ENCODE data around the gene EFCAB6.

Gene EFCAB6

GRCh38 chr22:43512279-43512678, 299.8 kb downstream of the EFCAB6 start:
- Histone ChIP-seq H3K23ac (ENCODE audit: low read length) (no peak overlapping the region), H3K79me2 (ENCODE audit: control insufficient read depth, insufficient read depth, low read length, poor library complexity) (no peaks in the 10 kb centered on the region), H3K36me3 (ENCODE audit: control insufficient read depth in 1 of 2, insufficient read depth in 2 of 2, low read length in 2 of 2) (no peaks in the 10 kb centered on the region), H3K9me3 (ENCODE audit: insufficient read depth, low read depth, low read length) (peaks cover 9% of the 10 kb centered on the region), H4K91ac (ENCODE audit: low read depth, low read length) (no peak overlapping the region), H3K4me1 (ENCODE audit: control insufficient read depth in 1 of 2, insufficient read depth in 2 of 2, low read length in 2 of 2) (no peaks in the 10 kb centered on the region), H3K4me2 (ENCODE audit: low read length) (no peak overlapping the region), H2AFZ (ENCODE audit: insufficient read depth, low read length, poor library complexity) (no peak overlapping the region), H4K12ac (ENCODE audit: low read depth, low read length) (no peak overlapping the region), H3K9ac (ENCODE audit: low read length) (no peak overlapping the region), H3K18ac (ENCODE audit: low read length) (no peak overlapping the region), H3K14ac (ENCODE audit: low read length) (no peak overlapping the region), H2BK5ac (ENCODE audit: low read depth, low read length, poor library complexity) (no peak overlapping the region), H2AK5ac (ENCODE audit: low read length) (no peak overlapping the region), H2BK12ac (ENCODE audit: low read length) (no peak overlapping the region), H3K4ac (ENCODE audit: low read depth, low read length) (no peak overlapping the region), H3K4me3 (ENCODE audit: low read depth, low read length) (no peak overlapping the region), H3K27me3 (ENCODE audit: insufficient read depth, low read length) (no peaks in the 10 kb centered on the region), H2BK120ac (ENCODE audit: insufficient read depth, low read length, poor library complexity) (no peak overlapping the region), H3K27ac (ENCODE audit: low read depth, low read length) (no peak overlapping the region), H3K79me1 (ENCODE audit: low read length) (no peaks in the 10 kb centered on the region), H4K8ac (ENCODE audit: low read depth, low read length) (no peak overlapping the region)
- no CpG with 5 or more reads among the region's 8 CpGs for WGBS (ENCODE audit: extremely low coverage, insufficient coverage, insufficient read length)
- no peak for DNase-seq

GRCh38 chr22:43511276-43511910, 300.7 kb downstream of the EFCAB6 start:
- Histone ChIP-seq H2BK120ac (ENCODE audit: insufficient read depth, low read length, poor library complexity) (no peak overlapping the region), H3K27ac (ENCODE audit: low read depth, low read length) (no peak overlapping the region), H3K23ac (ENCODE audit: low read length) (no peak overlapping the region), H2BK5ac (ENCODE audit: low read depth, low read length, poor library complexity) (no peak overlapping the region), H4K8ac (ENCODE audit: low read depth, low read length) (no peak overlapping the region), H3K27me3 (ENCODE audit: insufficient read depth, low read length) (no peaks in the 10 kb centered on the region), H3K9me3 (ENCODE audit: insufficient read depth, low read depth, low read length) (peaks cover 9% of the 10 kb centered on the region), H3K4ac (ENCODE audit: low read depth, low read length) (no peak overlapping the region), H3K4me3 (ENCODE audit: low read depth, low read length) (no peak overlapping the region), H3K4me2 (ENCODE audit: low read length) (no peak overlapping the region), H2AFZ (ENCODE audit: insufficient read depth, low read length, poor library complexity) (no peak overlapping the region), H3K79me1 (ENCODE audit: low read length) (no peaks in the 10 kb centered on the region), H2AK5ac (ENCODE audit: low read length) (no peak overlapping the region), H2BK12ac (ENCODE audit: low read length) (no peak overlapping the region), H3K9ac (ENCODE audit: low read length) (no peak overlapping the region), H3K79me2 (ENCODE audit: control insufficient read depth, insufficient read depth, low read length, poor library complexity) (no peaks in the 10 kb centered on the region), H3K18ac (ENCODE audit: low read length) (no peak overlapping the region), H3K14ac (ENCODE audit: low read length) (no peak overlapping the region), H3K4me1 (ENCODE audit: control insufficient read depth in 1 of 2, insufficient read depth in 2 of 2, low read length in 2 of 2) (no peaks in the 10 kb centered on the region), H4K12ac (ENCODE audit: low read depth, low read length) (no peak overlapping the region), H3K36me3 (ENCODE audit: control insufficient read depth in 1 of 2, insufficient read depth in 2 of 2, low read length in 2 of 2) (no peaks in the 10 kb centered on the region), H4K91ac (ENCODE audit: low read depth, low read length) (no peak overlapping the region)
- WGBS (ENCODE audit: extremely low coverage, insufficient coverage, insufficient read length), result no CpG with 5 or more reads among the region's 16 CpGs
- DNase-seq, result no peak

- Histone ChIP-seq H3K14ac (ENCODE audit: low read length) (no peak overlapping the region), H2AFZ (ENCODE audit: insufficient read depth, low read length, poor library complexity) (no peak overlapping the region), H4K91ac (ENCODE audit: low read depth, low read length) (no peak overlapping the region), H2BK12ac (ENCODE audit: low read length) (no peak overlapping the region), H3K79me2 (ENCODE audit: control insufficient read depth, insufficient read depth, low read length, poor library complexity) (no peaks in the 10 kb centered on the region), H3K4me2 (ENCODE audit: low read length) (no peak overlapping the region), H3K4me1 (ENCODE audit: control insufficient read depth in 1 of 2, insufficient read depth in 2 of 2, low read length in 2 of 2) (no peaks in the 10 kb centered on the region), H3K79me1 (ENCODE audit: low read length) (no peaks in the 10 kb centered on the region), H3K9me3 (ENCODE audit: insufficient read depth, low read depth, low read length) (peaks cover 9% of the 10 kb centered on the region), H3K23ac (ENCODE audit: low read length) (no peak overlapping the region), H3K4ac (ENCODE audit: low read depth, low read length) (no peak overlapping the region), H4K8ac (ENCODE audit: low read depth, low read length) (no peak overlapping the region), H4K12ac (ENCODE audit: low read depth, low read length) (no peak overlapping the region), H3K18ac (ENCODE audit: low read length) (no peak overlapping the region), H2BK120ac (ENCODE audit: insufficient read depth, low read length, poor library complexity) (no peak overlapping the region), H3K9ac (ENCODE audit: low read length) (no peak overlapping the region), H3K36me3 (ENCODE audit: control insufficient read depth in 1 of 2, insufficient read depth in 2 of 2, low read length in 2 of 2) (no peaks in the 10 kb centered on the region), H2BK5ac (ENCODE audit: low read depth, low read length, poor library complexity) (no peak overlapping the region), H3K27me3 (ENCODE audit: insufficient read depth, low read length) (no peaks in the 10 kb centered on the region), H3K4me3 (ENCODE audit: low read depth, low read length) (no peak overlapping the region), H3K27ac (ENCODE audit: low read depth, low read length) (no peak overlapping the region), H2AK5ac (ENCODE audit: low read length) (no peak overlapping the region)
- no CpG with 5 or more reads among the region's 9 CpGs for WGBS (ENCODE audit: extremely low coverage, insufficient coverage, insufficient read length)
- no peak for DNase-seq
Observed at GRCh38 chr22:43510281-43511070, 301.6 kb downstream of the EFCAB6 start.

- H4K12ac ChIP-seq (ENCODE audit: low read depth, low read length), result no peak overlapping the region
- no peak overlapping the region for H3K14ac ChIP-seq (ENCODE audit: low read length)
- H2BK12ac ChIP-seq (ENCODE audit: low read length), result no peak overlapping the region
- peaks cover 14% of the 10 kb centered on the region for H3K9me3 ChIP-seq (ENCODE audit: insufficient read depth, low read depth, low read length)
- no peaks in the 10 kb centered on the region for H3K36me3 ChIP-seq (ENCODE audit: control insufficient read depth in 1 of 2, insufficient read depth in 2 of 2, low read length in 2 of 2)
- H3K27me3 ChIP-seq (ENCODE audit: insufficient read depth, low read length), result no peaks in the 10 kb centered on the region
- no peak overlapping the region for H3K4me2 ChIP-seq (ENCODE audit: low read length)
- no peak overlapping the region for H2AK5ac ChIP-seq (ENCODE audit: low read length)
- no peaks in the 10 kb centered on the region for H3K79me1 ChIP-seq (ENCODE audit: low read length)
- no peak overlapping the region for H4K8ac ChIP-seq (ENCODE audit: low read depth, low read length)
- no peak overlapping the region for H3K9ac ChIP-seq (ENCODE audit: low read length)
- H3K4ac ChIP-seq (ENCODE audit: low read depth, low read length), result no peak overlapping the region
- WGBS (ENCODE audit: extremely low coverage, insufficient coverage, insufficient read length), result 99% methylated on average over 2 of the region's 2 CpGs
- no peak for DNase-seq
- H2AFZ ChIP-seq (ENCODE audit: insufficient read depth, low read length, poor library complexity), result no peak overlapping the region
- no peaks in the 10 kb centered on the region for H3K4me1 ChIP-seq (ENCODE audit: control insufficient read depth in 1 of 2, insufficient read depth in 2 of 2, low read length in 2 of 2)
- no peak overlapping the region for H4K91ac ChIP-seq (ENCODE audit: low read depth, low read length)
- H3K79me2 ChIP-seq (ENCODE audit: control insufficient read depth, insufficient read depth, low read length, poor library complexity), result no peaks in the 10 kb centered on the region
- H2BK120ac ChIP-seq (ENCODE audit: insufficient read depth, low read length, poor library complexity), result no peak overlapping the region
- H3K4me3 ChIP-seq (ENCODE audit: low read depth, low read length), result no peak overlapping the region
- H3K18ac ChIP-seq (ENCODE audit: low read length), result no peak overlapping the region
- H2BK5ac ChIP-seq (ENCODE audit: low read depth, low read length, poor library complexity), result no peak overlapping the region
- no peak overlapping the region for H3K27ac ChIP-seq (ENCODE audit: low read depth, low read length)
- H3K23ac ChIP-seq (ENCODE audit: low read length), result no peak overlapping the region
Observed at GRCh38 chr22:43509337-43509736, 302.8 kb downstream of the EFCAB6 start.
